ENCODE data around the gene N4BP2.

The N4BP2 gene

GRCh38 chr4:40173470-40173875 is 116.8 kb downstream of the N4BP2 start:
- TF ChIP-seq Cebpa-rat (IDR thresholded peaks at IDR 0.05), result no peak
- H3K27me3 ChIP-seq, result no peaks in the 10 kb centered on the region
- H3K9me3 ChIP-seq, result peaks cover 7% of the 10 kb centered on the region; the same call in 1 of the 2 replicates
- H3K4me1 ChIP-seq, result peaks cover 8% of the 10 kb centered on the region; the same call in 1 of the 2 replicates
- H4K20me1 ChIP-seq, result no peaks in the 10 kb centered on the region
- no peaks in the 10 kb centered on the region; the same call in 1 of the 2 replicates for H3K36me3 ChIP-seq
- H3K27ac ChIP-seq, result no peak overlapping the region
- no peak overlapping the region for H3K4me3 ChIP-seq
- no peak overlapping the region; the same call in 1 of the 2 replicates for H3K4me2 ChIP-seq
- H3K9ac ChIP-seq, result no peak overlapping the region

- no peak overlapping the region for H3K27ac ChIP-seq
- H3K4me1 ChIP-seq, result peaks cover 10% of the 10 kb centered on the region
- no peak overlapping the region for H3K4me3 ChIP-seq
- no peaks in the 10 kb centered on the region for H3K27me3 ChIP-seq
- no peak for TF ChIP-seq Cebpa-rat (IDR thresholded peaks at IDR 0.05)
- H3K9me3 ChIP-seq, result no peaks in the 10 kb centered on the region
- no peaks in the 10 kb centered on the region for H4K20me1 ChIP-seq
- no peak overlapping the region for H3K9ac ChIP-seq
- no peak overlapping the region for H3K4me2 ChIP-seq
- no peaks in the 10 kb centered on the region for H3K36me3 ChIP-seq
Measured at GRCh38 chr4:40176602-40177001, 120.0 kb downstream of the N4BP2 start.

- Histone ChIP-seq H3K9ac (no peak overlapping the region), H3K4me3 (no peak overlapping the region), H3K4me2 (no peak overlapping the region), H4K20me1 (no peaks in the 10 kb centered on the region), H3K36me3 (no peaks in the 10 kb centered on the region), H3K4me1 (peaks cover 19% of the 10 kb centered on the region), H3K27ac (no peak overlapping the region), H3K9me3 (no peaks in the 10 kb centered on the region), H3K27me3 (no peaks in the 10 kb centered on the region)
- no peak for TF ChIP-seq Cebpa-rat (IDR thresholded peaks at IDR 0.05)
Measured at GRCh38 chr4:40177591-40177990, 120.9 kb downstream of the N4BP2 start.

GRCh38 chr4:40178672-40179071 is 122.0 kb downstream of the N4BP2 start:
- Histone ChIP-seq H4K20me1 (no peaks in the 10 kb centered on the region), H3K9ac (no peak overlapping the region), H3K27ac (no peak overlapping the region), H3K27me3 (no peaks in the 10 kb centered on the region), H3K4me3 (no peak overlapping the region), H3K4me2 (no peak overlapping the region), H3K36me3 (no peaks in the 10 kb centered on the region), H3K4me1 (peaks cover 14% of the 10 kb centered on the region), H3K9me3 (no peaks in the 10 kb centered on the region)
- no peak for TF ChIP-seq Cebpa-rat (IDR thresholded peaks at IDR 0.05)

- no peak overlapping the region for H3K4me3 ChIP-seq
- no peak for TF ChIP-seq Cebpa-rat (IDR thresholded peaks at IDR 0.05)
- H3K4me2 ChIP-seq, result no peak overlapping the region
- H4K20me1 ChIP-seq, result no peaks in the 10 kb centered on the region
- peaks cover 20% of the 10 kb centered on the region for H3K4me1 ChIP-seq
- no peaks in the 10 kb centered on the region for H3K36me3 ChIP-seq
- H3K9ac ChIP-seq, result no peak overlapping the region
- H3K9me3 ChIP-seq, result no peaks in the 10 kb centered on the region
- no peak overlapping the region for H3K27ac ChIP-seq
- H3K27me3 ChIP-seq, result no peaks in the 10 kb centered on the region
Measured at GRCh38 chr4:40179360-40179759, 122.7 kb downstream of the N4BP2 start.

GRCh38 chr4:40180356-40180755 is 123.7 kb downstream of the N4BP2 start:
- H3K36me3 ChIP-seq, result no peaks in the 10 kb centered on the region
- H3K4me1 ChIP-seq, result peaks cover 29% of the 10 kb centered on the region
- H3K9me3 ChIP-seq, result no peaks in the 10 kb centered on the region
- H3K4me3 ChIP-seq, result no peak overlapping the region
- no peak overlapping the region for H3K4me2 ChIP-seq
- no peaks in the 10 kb centered on the region for H3K27me3 ChIP-seq
- TF ChIP-seq Cebpa-rat (IDR thresholded peaks at IDR 0.05), result no peak
- H3K27ac ChIP-seq, result no peak overlapping the region
- H4K20me1 ChIP-seq, result no peaks in the 10 kb centered on the region
- no peak overlapping the region for H3K9ac ChIP-seq

- H3K27me3 ChIP-seq, result no peaks in the 10 kb centered on the region
- H3K36me3 ChIP-seq, result no peaks in the 10 kb centered on the region
- no peak overlapping the region for H3K4me3 ChIP-seq
- H3K9ac ChIP-seq, result no peak overlapping the region
- H3K4me2 ChIP-seq, result peak overlapping the region; percentile 2; the same call in 1 of the 2 replicates
- no peak overlapping the region for H3K27ac ChIP-seq
- peaks cover 45% of the 10 kb centered on the region for H3K4me1 ChIP-seq
- no peaks in the 10 kb centered on the region for H3K9me3 ChIP-seq
- no peaks in the 10 kb centered on the region for H4K20me1 ChIP-seq
- no peak for TF ChIP-seq Cebpa-rat (IDR thresholded peaks at IDR 0.05)
Measured at GRCh38 chr4:40182001-40182400, 125.4 kb downstream of the N4BP2 start.

GRCh38 chr4:40182954-40183353 is 126.3 kb downstream of the N4BP2 start:
- no peaks in the 10 kb centered on the region for H3K9me3 ChIP-seq
- H3K4me1 ChIP-seq, result peaks cover 45% of the 10 kb centered on the region
- no peaks in the 10 kb centered on the region for H4K20me1 ChIP-seq
- H3K9ac ChIP-seq, result no peak overlapping the region
- no peak overlapping the region for H3K27ac ChIP-seq
- H3K27me3 ChIP-seq, result no peaks in the 10 kb centered on the region
- TF ChIP-seq Cebpa-rat (IDR thresholded peaks at IDR 0.05), result no peak
- H3K4me3 ChIP-seq, result no peak overlapping the region
- no peaks in the 10 kb centered on the region for H3K36me3 ChIP-seq
- H3K4me2 ChIP-seq, result no peak overlapping the region

GRCh38 chr4:40183615-40184411 is 127.2 kb downstream of the N4BP2 start:
- Histone ChIP-seq H3K4me2 (peak overlapping the region; percentile 48), H3K36me3 (no peaks in the 10 kb centered on the region), H3K9me3 (no peaks in the 10 kb centered on the region), H3K4me1 (peaks cover 45% of the 10 kb centered on the region), H3K27ac (peak overlapping the region; percentile 12; the same call in 1 of the 2 replicates), H3K9ac (no peak overlapping the region), H3K4me3 (no peak overlapping the region), H3K27me3 (no peaks in the 10 kb centered on the region), H4K20me1 (no peaks in the 10 kb centered on the region)
- TF ChIP-seq Cebpa-rat (IDR thresholded peaks at IDR 0.05), result no peak

- H3K4me2 ChIP-seq, result peak overlapping the region; percentile 72
- no peaks in the 10 kb centered on the region for H4K20me1 ChIP-seq
- H3K36me3 ChIP-seq, result no peaks in the 10 kb centered on the region
- no peaks in the 10 kb centered on the region for H3K27me3 ChIP-seq
- peak overlapping the region; percentile 17; the same call in 1 of the 2 replicates for H3K9ac ChIP-seq
- peak overlapping the region; percentile 23; the same call in 1 of the 2 replicates for H3K4me3 ChIP-seq
- TF ChIP-seq Cebpa-rat (IDR thresholded peaks at IDR 0.05), result no peak
- H3K4me1 ChIP-seq, result peaks cover 52% of the 10 kb centered on the region
- no peaks in the 10 kb centered on the region for H3K9me3 ChIP-seq
- peak overlapping the region; percentile 46; the same call in 1 of the 2 replicates for H3K27ac ChIP-seq
Measured at GRCh38 chr4:40185830-40186664, 129.4 kb downstream of the N4BP2 start.

Measured in BLaER1 (cell line).